ENCODE data around the gene OR2G2.

The OR2G2 gene

GRCh38 chr1:247588060-247588459 is at the start of gene OR2G2:
OR2G2 (plus strand) TSS chr1:247588360; CDS start chr1:247588360, 0 bp downstream.
- DNase-seq (ENCODE audit: extremely low read depth in 1 of 2, low read depth in 1 of 2), result no peak

GRCh38 chr1:247538561-247538960 is 49.6 kb upstream of the OR2G2 start:
- DNase-seq (ENCODE audit: extremely low read depth in 1 of 2, low read depth in 1 of 2), result no peak

GRCh38 chr1:247539215-247539614 is 48.9 kb upstream of the OR2G2 start:
- DNase-seq (ENCODE audit: extremely low read depth in 1 of 2, low read depth in 1 of 2), result no peak

- no peak for DNase-seq (ENCODE audit: extremely low read depth in 1 of 2, low read depth in 1 of 2)
These were observed 47.6 kb upstream of the OR2G2 start for GRCh38 chr1:247540581-247540980.

- DNase-seq (ENCODE audit: extremely low read depth in 1 of 2, low read depth in 1 of 2), result no peak
These were observed 45.3 kb upstream of the OR2G2 start for GRCh38 chr1:247542811-247543210.

- DNase-seq (ENCODE audit: extremely low read depth in 1 of 2, low read depth in 1 of 2), result no peak
These were observed 40.1 kb upstream of the OR2G2 start for GRCh38 chr1:247548092-247548491.

GRCh38 chr1:247548769-247549182 is 39.4 kb upstream of the OR2G2 start, which contains the start of gene GCSAML:
GCSAML (plus strand) TSS chr1:247549134; CDS start chr1:247549192, 58 bp downstream.
- DNase-seq (ENCODE audit: extremely low read depth in 1 of 2, low read depth in 1 of 2), result no peak

- no peak for DNase-seq (ENCODE audit: extremely low read depth in 1 of 2, low read depth in 1 of 2)
These were observed 36.4 kb upstream of the OR2G2 start for GRCh38 chr1:247551721-247552120.

- no peak for DNase-seq (ENCODE audit: extremely low read depth in 1 of 2, low read depth in 1 of 2)
These were observed 35.9 kb upstream of the OR2G2 start for GRCh38 chr1:247552231-247552630.

- DNase-seq (ENCODE audit: extremely low read depth in 1 of 2, low read depth in 1 of 2), result no peak
These were observed 30.1 kb upstream of the OR2G2 start for GRCh38 chr1:247557926-247558674.

GRCh38 chr1:247561711-247562110 is 26.4 kb upstream of the OR2G2 start:
- no peak for DNase-seq (ENCODE audit: extremely low read depth in 1 of 2, low read depth in 1 of 2)

- no peak for DNase-seq (ENCODE audit: extremely low read depth in 1 of 2, low read depth in 1 of 2)
These were observed 26.0 kb upstream of the OR2G2 start for GRCh38 chr1:247562198-247562597.

GRCh38 chr1:247574236-247574635 is 13.9 kb upstream of the OR2G2 start:
- no peak for DNase-seq (ENCODE audit: extremely low read depth in 1 of 2, low read depth in 1 of 2)

- DNase-seq (ENCODE audit: extremely low read depth in 1 of 2, low read depth in 1 of 2), result no peak
These were observed 13.5 kb upstream of the OR2G2 start for GRCh38 chr1:247574664-247575063.

GRCh38 chr1:247576514-247576913 is 11.6 kb upstream of the OR2G2 start:
- no peak for DNase-seq (ENCODE audit: extremely low read depth in 1 of 2, low read depth in 1 of 2)

- DNase-seq (ENCODE audit: extremely low read depth in 1 of 2, low read depth in 1 of 2), result no peak
These were observed 9.2 kb upstream of the OR2G2 start for GRCh38 chr1:247578946-247579460.

GRCh38 chr1:247605286-247605685 is 17.1 kb downstream of the OR2G2 start, which contains the start of gene OR2G3:
OR2G3 (plus strand) TSS chr1:247605586; CDS start chr1:247605586, 0 bp downstream.
- DNase-seq (ENCODE audit: extremely low read depth in 1 of 2, low read depth in 1 of 2), result no peak

GRCh38 chr1:247613405-247613804 is 25.2 kb downstream of the OR2G2 start:
- DNase-seq (ENCODE audit: extremely low read depth in 1 of 2, low read depth in 1 of 2), result no peak

- DNase-seq (ENCODE audit: extremely low read depth in 1 of 2, low read depth in 1 of 2), result no peak
These were observed 26.5 kb downstream of the OR2G2 start for GRCh38 chr1:247614625-247615024.

- DNase-seq (ENCODE audit: extremely low read depth in 1 of 2, low read depth in 1 of 2), result no peak
These were observed 39.8 kb downstream of the OR2G2 start for GRCh38 chr1:247627951-247628350.

- no peak for DNase-seq (ENCODE audit: extremely low read depth in 1 of 2, low read depth in 1 of 2)
These were observed 49.9 kb downstream of the OR2G2 start for GRCh38 chr1:247638011-247638410.

- no peak for DNase-seq (ENCODE audit: extremely low read depth in 1 of 2, low read depth in 1 of 2)
These were observed 50.6 kb downstream of the OR2G2 start for GRCh38 chr1:247638781-247639180.
